K562 (cell line): ENCODE results near the gene CNNM4.

Source experiments
- CHCHD3 ChIP-seq: fragments of 250-450 bp; sonication (Bioruptor Pico); IDR thresholded peaks from 2 replicates; pipeline ENCODE4 v2.1.2; 2022; ENCODE audit warnings: mild to moderate bottlenecking
- FOXM1 ChIP-seq, 2 experiments: fragments of 450-650 bp in 1 of 2; sonication (generic) in 1 of 2; formaldehyde crosslinking in 1 of 2; IDR thresholded peaks; 2 replicates each; pipeline versions ENCODE4 v1.6.1 to v1.9.0; 2017 to 2022; ENCODE audit warnings: low read depth in 2 of 2, mild to moderate bottlenecking in 2 of 2, missing genetic modification reagents in 1 of 2, moderate library complexity in 1 of 2
- POLR2A ChIP-seq: fragments of 450-650 bp; conservative IDR thresholded peaks from 2 replicates; pipeline ENCODE4 v1.6.1; 2016
- RNF2 ChIP-seq: sonication (generic); IDR thresholded peaks from 2 replicates; pipeline ENCODE4 v1.6.1; 2016
- TF ChIP-seq, protein P1 (sequence below), 3 experiments: IDR thresholded peaks in 2 of 3; conservative IDR thresholded peaks in 1 of 3; 2 replicates each; pipeline ENCODE4 v1.5.1; 2011 to 2012; ENCODE audit warnings: low read length in 3 of 3, mild to moderate bottlenecking in 3 of 3, control low read depth in 2 of 3, improper control_type of control experiment in 1 of 3, inconsistent platforms in 1 of 3, low read depth in 1 of 3, mixed read lengths in 1 of 3, moderate library complexity in 1 of 3; ENCODE audit not compliant: insufficient read depth in 2 of 3

DNA sequence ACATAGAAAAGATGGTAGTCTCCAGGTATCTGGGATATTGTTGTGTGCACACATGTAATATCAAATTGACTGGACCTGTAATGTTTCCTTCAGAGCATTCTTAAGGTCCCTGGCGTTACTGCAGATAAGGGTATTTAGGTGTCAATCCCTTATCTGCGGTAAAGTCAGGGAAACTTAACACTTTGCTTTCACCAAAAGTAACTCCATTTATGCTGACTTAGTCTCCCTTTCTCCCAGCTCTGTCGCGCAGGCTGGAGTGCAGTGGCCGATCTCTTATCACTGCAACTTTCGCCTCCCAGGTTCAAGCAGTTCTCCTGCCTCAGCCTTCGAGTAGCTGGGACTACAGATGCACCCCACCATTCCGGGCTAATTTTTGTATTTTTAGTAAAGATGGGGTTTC is 57.2 kb downstream of the CNNM4 start:
- TF ChIP-seq RNF2: no peak
- no peak for TF ChIP-seq POLR2A
- TF ChIP-seq, protein P1, sequence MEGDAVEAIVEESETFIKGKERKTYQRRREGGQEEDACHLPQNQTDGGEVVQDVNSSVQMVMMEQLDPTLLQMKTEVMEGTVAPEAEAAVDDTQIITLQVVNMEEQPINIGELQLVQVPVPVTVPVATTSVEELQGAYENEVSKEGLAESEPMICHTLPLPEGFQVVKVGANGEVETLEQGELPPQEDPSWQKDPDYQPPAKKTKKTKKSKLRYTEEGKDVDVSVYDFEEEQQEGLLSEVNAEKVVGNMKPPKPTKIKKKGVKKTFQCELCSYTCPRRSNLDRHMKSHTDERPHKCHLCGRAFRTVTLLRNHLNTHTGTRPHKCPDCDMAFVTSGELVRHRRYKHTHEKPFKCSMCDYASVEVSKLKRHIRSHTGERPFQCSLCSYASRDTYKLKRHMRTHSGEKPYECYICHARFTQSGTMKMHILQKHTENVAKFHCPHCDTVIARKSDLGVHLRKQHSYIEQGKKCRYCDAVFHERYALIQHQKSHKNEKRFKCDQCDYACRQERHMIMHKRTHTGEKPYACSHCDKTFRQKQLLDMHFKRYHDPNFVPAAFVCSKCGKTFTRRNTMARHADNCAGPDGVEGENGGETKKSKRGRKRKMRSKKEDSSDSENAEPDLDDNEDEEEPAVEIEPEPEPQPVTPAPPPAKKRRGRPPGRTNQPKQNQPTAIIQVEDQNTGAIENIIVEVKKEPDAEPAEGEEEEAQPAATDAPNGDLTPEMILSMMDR (IDR thresholded peaks at IDR 0.05 in 2 of 3, conservative IDR thresholded peaks at IDR 0.05 in 1 of 3; ENCODE audit: insufficient read depth in 2 of 3, low read depth in 1 of 3, low read length in 3 of 3): no peak
- no peak for TF ChIP-seq FOXM1 (IDR thresholded peaks at IDR 0.05; ENCODE audit: low read depth)
- TF ChIP-seq FOXM1 (CRISPR knock-in tag; IDR thresholded peaks at IDR 0.05; ENCODE audit: low read depth): no peak
- no peak for TF ChIP-seq CHCHD3 (CRISPR knock-in tag)
